Keratinocyte (primary cell): ENCODE measurements around the gene CECR2.

Experiments used
- EZH2 ChIP-seq: IDR thresholded peaks from one replicate; pipeline ENCODE4 v1.6.1; 2012; ENCODE audit warnings: inconsistent platforms, mild to moderate bottlenecking, low read length, moderate library complexity
- TF ChIP-seq, protein P1 (sequence below), 3 experiments: IDR thresholded peaks in 1 of 3; conservative IDR thresholded peaks in 1 of 3; optimal IDR thresholded peaks in 1 of 3; 2 replicates in 2 of 3; 3 replicates in 1 of 3; pipeline versions ENCODE3 to v1.5.1; 2011; ENCODE audit warnings: low read length in 3 of 3, mild to moderate bottlenecking in 3 of 3, moderate library complexity in 2 of 3, control low read depth in 1 of 3, inconsistent platforms in 1 of 3; ENCODE audit not compliant: insufficient read depth in 2 of 3; ENCODE audit errors: extremely low read depth in 1 of 3

DNA sequence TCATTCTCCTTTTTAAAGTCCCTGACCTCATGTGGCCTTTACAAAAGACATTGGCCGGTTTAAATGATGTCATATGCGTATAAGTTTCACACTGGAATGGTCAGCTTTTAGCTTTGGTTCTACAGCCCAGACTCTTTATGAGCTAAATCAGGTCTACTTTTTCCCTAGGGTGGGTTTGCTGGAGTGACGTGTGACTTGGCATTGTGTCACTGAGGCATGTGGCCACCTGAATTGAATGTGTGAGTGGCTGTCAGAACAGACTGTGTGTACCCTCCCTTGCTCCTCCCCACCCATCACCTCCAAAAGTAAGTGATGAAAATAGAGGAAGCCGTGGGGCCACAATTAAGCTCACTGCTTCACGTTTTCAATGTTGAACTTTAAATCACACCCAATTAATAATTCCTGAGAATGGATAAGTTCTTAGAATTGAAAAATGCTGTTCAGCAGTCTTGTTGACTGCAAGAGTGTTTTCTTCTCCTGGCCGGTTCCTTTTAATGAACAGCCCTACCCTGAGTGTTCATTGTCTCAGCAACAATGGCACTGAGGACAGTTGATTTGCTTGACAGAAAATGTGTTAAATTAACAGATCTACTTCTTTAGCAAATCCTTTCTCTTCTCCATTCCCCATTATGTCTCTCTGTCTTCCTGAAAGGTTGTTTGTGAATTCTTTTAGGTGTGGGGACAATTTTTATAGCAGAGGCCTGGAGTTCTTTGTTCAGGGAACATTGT is 11.3 kb downstream of the CECR2 start:
- TF ChIP-seq, protein P1, sequence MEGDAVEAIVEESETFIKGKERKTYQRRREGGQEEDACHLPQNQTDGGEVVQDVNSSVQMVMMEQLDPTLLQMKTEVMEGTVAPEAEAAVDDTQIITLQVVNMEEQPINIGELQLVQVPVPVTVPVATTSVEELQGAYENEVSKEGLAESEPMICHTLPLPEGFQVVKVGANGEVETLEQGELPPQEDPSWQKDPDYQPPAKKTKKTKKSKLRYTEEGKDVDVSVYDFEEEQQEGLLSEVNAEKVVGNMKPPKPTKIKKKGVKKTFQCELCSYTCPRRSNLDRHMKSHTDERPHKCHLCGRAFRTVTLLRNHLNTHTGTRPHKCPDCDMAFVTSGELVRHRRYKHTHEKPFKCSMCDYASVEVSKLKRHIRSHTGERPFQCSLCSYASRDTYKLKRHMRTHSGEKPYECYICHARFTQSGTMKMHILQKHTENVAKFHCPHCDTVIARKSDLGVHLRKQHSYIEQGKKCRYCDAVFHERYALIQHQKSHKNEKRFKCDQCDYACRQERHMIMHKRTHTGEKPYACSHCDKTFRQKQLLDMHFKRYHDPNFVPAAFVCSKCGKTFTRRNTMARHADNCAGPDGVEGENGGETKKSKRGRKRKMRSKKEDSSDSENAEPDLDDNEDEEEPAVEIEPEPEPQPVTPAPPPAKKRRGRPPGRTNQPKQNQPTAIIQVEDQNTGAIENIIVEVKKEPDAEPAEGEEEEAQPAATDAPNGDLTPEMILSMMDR (optimal IDR thresholded peaks at IDR 0.05 in 1 of 3, IDR thresholded peaks at IDR 0.05 in 1 of 3, conservative IDR thresholded peaks at IDR 0.05 in 1 of 3; ENCODE audit: extremely low read depth in 1 of 3, insufficient read depth in 2 of 3, low read length in 3 of 3), result no peak
- TF ChIP-seq EZH2, result no peak
